Activated CD4-positive, alpha-beta T cell treated with anti-CD3 and anti-CD28 coated beads, Interleukin-2, amount 50 U/mL, for 24 hours (primary cell): ENCODE data around the gene VCL.
"Not testable (repeated sequence)": the region's sequence is repeated elsewhere in the genome, so short reads cannot be mapped to it uniquely, and the experiment has no call there.

Experiments
- DNase-seq, 2 donors: peaks; one replicate each; pipeline ENCODE4 v3.0.0-alpha.2; 2020; ENCODE audit warnings: low read depth in 1 of 2, low spot score in 1 of 2

VCL gene

GRCh38 chr10:74000892-74001669 is 3.2 kb downstream of the VCL start:
- DNase-seq, result no peak

DNA sequence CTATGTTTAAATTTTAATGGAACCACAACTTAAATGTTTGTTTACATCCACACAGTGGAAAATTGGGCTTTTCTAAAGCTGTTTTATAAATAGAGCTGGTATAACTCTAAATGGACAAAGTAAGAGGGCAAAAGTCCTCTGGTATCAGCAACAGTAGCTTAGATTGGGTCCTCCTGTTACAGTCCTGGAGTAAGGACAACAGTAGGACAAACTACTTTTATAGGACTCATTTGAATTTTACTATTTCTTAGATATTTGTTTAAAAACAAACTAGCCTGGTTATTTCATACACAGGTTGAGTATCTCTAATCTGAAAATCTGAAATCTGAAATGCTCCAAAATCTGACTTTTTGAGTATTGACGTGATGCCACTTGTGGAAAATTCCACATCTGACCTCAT is 8.4 kb downstream of the VCL start:
- DNase-seq, result no peak

DNA sequence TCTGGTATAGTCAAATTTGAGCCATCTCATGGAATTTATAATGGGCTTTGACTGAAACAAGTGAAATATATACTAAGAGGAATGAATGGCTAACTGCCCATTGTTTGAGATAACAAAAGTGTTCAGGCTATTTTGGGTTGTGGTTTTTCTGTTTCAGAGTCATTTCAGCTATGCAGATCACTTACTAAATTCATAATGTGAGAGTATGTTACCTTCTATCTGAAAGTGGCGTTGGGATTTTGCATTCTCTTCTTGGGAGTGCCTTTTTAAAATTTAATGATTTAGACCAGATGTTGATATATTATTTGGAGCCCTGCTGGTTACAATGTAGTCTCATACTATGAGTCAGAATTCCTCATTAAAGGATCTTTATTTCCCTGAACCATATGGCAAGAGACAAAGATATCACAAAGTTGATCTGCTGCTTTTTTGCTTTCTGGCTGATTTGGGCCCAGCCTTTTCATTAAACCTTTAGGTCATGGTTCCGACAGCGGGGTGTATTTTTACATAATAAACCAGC is 10.4 kb downstream of the VCL start:
- no peak for DNase-seq

GRCh38 chr10:74011017-74011416 is 13.1 kb downstream of the VCL start:
- DNase-seq, result no peak

DNA sequence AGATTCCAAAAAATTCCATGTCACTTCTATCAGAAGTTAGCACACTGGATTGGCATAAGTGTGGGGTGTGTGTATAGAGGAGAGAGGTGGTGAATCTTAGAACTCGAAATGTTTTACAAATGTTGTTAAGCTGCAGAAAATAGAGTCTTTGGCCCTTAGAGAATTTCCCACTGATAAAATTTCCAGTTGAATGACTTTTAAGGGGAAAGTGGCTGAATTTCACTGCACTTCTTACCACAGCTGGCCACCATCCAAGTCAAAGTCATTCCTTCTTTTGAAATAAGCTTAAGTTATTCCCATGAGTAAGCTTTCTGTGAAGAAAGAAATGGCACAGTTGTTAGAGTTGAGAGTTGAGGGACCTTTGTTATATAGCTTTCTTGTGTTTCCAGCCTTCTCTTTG is 13.9 kb downstream of the VCL start:
- DNase-seq, result no peak

DNA sequence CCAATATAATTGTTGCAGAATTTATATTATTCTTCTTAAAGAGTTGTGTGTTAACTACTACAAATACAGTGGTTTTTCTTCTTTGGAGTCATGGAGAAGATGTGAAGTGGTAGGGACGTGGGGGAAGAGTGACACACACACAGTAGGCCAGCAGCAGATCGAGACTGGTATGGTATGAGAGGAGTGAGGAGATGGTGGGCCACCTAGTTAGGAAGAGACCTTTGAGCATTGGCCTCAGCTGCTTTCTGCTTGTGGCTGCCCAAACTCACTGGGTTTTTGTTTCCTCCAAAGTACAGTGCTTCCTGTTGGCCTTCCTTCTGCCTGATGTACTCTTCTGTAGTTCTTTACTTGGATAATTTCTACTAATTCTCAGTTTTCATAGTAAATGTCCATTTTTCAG is 14.6 kb downstream of the VCL start:
- DNase-seq, result no peak

DNA sequence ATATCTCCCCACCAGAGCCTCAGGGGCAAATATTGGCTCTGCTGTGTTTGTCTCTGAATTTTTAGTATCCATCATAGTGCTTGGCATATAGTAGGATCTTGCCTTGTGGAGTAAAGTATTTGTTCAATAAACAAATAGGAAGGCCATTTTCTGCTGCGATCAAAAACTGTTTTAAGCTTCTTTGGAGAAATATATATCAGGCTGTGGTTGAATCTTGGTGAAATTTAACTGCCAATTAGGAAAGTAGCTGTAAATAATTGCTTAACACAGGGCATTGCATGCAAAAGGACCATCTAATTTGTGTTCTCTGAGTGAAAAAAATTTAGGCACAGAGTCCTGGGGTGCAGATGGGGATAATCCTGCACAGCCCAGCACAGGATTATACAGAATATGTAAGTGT is 15.1 kb downstream of the VCL start:
- DNase-seq, result no peak

- not testable (repeated sequence) for DNase-seq
These were observed 16.7 kb downstream of the VCL start for GRCh38 chr10:74014574-74014973.

GRCh38 chr10:74018241-74018640 is 20.3 kb downstream of the VCL start:
- no peak for DNase-seq

GRCh38 chr10:74021248-74022055 is 23.5 kb downstream of the VCL start:
- DNase-seq, result no peak

GRCh38 chr10:74022926-74023629 is 25.2 kb downstream of the VCL start:
- no peak for DNase-seq

DNA sequence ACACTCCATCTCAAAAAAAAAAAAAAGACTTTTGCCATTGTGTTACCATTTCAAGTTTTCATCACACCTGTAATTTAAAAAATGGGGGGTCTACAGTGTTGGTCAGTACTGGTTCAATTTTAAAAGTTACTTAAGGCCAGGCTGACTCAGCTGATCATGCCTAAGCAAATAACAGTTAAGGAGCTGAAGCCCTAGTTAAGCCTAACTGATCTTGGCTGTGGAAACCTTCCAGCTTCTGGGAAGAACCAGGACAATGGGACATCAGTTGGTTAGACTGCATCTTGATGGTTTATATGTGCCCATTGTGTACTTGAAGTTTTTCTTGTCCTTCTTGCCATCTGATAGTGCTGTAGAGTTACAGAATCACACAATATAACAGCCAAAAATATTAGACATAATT is 26.7 kb downstream of the VCL start:
- no peak for DNase-seq

DNA sequence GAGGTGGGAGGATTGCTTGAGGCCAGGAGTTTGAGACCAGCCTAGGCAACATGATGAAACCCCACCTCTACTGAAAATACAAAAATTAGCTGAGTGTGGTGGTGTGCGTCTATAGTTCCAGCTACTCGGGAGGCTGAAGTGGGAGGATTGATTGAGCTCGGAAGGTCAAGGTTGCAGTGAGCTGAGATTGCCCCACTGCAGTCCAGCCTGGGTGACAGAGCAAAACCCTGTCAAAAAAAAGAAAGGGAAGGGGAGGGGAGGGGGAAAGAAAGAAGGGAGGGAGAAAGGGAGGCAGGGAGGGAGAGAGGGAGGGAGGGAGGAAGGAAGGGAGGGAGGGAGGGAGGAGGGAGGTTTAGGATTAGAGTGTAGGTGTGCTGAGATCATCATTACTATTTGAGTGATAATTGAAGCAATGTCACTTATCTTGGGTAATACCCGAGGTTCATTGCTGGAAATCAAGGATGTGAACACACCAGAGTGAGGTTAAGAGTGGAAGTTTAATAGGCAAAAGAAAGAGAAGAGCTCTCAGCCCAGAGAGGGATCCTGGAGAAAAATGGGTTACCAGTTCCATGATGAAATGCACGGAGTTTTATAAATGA is 27.6 kb downstream of the VCL start:
- no peak for DNase-seq

DNA sequence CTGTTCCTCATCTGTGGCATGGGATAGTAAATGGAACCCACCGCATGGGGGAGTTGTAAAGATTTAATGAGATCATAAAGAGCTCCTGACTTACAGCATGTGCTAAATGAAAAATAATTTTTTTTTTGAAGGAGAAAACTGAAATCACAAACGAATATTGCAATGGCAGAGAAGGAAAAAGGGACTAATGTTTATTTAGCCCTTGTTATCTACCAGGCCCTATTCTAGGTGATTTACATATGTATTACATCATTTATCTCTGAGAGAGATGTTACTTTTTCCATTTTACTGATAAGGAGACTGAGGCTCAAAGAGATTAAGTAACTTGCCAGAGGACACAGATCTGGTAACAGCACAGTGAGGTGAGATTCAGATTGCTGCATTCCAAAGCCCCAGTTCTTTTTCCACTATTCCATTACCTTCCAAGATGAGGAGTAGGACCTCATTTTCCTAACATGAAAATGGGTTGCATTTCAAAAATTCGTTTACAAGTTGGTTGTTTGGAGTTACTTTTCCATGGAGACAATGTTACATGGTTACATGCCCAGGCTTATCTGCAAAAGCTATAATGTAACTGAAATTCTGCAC is 28.6 kb downstream of the VCL start:
- no peak for DNase-seq

DNA sequence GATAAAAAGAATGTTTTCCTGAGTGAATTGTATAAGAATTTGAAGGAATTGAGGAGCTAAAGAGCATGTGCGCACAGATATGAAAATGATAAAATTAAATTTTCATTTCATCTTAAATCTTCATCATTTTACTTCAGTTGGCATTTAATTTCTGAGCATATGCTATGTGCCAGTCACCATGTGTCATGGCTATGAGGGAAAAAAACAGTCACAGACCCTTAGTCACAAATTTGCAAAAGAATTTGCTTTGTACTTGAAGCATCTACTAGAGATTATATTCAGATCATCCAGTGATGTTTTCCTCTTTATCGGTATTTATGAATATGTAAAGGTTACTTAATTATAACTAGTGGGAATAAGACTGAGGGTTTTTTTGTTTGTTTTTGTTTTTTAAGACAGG is 29.8 kb downstream of the VCL start:
- no peak for DNase-seq

GRCh38 chr10:74029943-74030342 is 32.0 kb downstream of the VCL start:
- DNase-seq, result no peak

- DNase-seq, result not testable (repeated sequence)
These were observed 34.3 kb downstream of the VCL start for GRCh38 chr10:74032208-74032607.

DNA sequence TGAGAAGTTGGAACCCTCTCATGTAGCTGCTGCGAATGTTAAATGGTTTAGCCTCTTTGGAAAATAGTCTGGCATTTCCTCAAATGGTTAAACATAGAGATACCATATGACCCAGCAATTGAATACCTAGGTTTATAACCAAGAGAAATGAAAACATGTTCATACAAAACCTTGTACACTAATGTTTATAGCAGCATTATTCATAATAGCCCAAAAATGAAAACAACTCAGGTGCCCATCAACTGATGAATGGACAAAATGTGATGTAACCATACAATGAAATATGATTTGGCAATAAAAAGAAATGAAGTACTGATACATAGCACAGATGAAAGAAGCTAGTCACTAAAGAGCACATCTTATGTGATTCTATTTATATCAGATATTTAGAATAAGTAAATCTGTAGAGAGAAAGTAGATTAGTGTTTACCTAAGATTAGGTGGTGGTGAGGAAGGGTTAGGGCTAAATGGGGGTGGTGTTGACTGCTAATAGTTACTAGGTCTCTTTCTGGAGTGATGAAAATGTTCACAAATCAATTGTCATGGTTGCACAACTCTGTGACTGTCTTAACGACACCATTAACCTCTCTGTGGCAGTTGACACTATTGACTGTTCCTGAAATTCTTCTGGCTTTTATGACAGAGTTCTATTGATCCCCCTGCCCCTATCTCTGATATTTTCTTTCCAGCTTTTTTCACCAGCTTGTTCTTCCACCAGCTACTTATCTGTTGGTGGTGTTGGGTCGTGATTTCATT is 35.2 kb downstream of the VCL start:
- DNase-seq, result no peak

DNA sequence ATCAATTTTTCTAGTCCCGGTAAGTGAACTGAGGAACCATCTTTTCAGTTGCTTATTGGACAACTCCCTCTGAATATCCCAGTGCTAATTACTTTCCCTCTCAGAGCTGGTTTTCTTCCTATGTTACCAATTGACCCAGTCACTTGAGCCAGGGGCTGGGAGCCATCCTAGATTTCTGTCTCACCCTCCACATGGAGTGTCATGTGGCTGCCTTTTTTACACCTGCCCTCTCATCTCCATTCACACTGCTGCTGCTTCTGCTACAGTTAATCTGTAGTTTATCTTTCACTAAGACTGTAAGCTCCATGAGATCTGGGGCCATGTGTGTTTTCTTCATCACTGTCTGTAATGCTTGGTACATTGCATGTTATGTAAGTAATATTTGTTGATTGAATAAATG is 35.8 kb downstream of the VCL start:
- DNase-seq, result no peak

GRCh38 chr10:74034301-74034700 is 36.4 kb downstream of the VCL start:
- no peak for DNase-seq
